ENCODE results near the gene ZBTB6. TPM values are rescaled to one million over a fixed set of nuclear protein-coding genes. Genes with fewer than 3 reads are reported as not detected.

The ZBTB6 gene
- total RNA-seq, 6 donors from 2014 or later, result 2.7 to 10.9 (median 7.1) TPM

GRCh38 chr9:122939601-122940000 lies 26.5 kb upstream of the ZBTB6 start:
- DNase-seq (no peak), ATAC-seq (ENCODE audit: low FRiP score in 2 of 2) (no peak)
- peaks cover 11 to 25% (median 19%) of the 10 kb centered on the region in 4 donors for H3K4me1 ChIP-seq
- TF ChIP-seq POLR2A (IDR thresholded peaks at IDR 0.05) (no peak), EP300 (IDR thresholded peaks at IDR 0.05) (no peak), POLR2AphosphoS5 (IDR thresholded peaks at IDR 0.05) (no peak), CTCF (IDR thresholded peaks at IDR 0.05) (no peak)
- no peak overlapping the region for H3K27ac ChIP-seq
- WGBS, 2 donors, result 81 to 86% methylated on average over 4 of the region's 4 CpGs
- H3K27me3 ChIP-seq, result no peaks in the 10 kb centered on the region
- no peaks in the 10 kb centered on the region for H3K9me3 ChIP-seq
- peaks cover 0 to 33% (median 5%) of the 10 kb centered on the region in 4 donors for H3K36me3 ChIP-seq
- H3K4me3 ChIP-seq, result no peak overlapping the region

GRCh38 chr9:122936883-122937282 lies 23.8 kb upstream of the ZBTB6 start:
- 76 to 82% methylated on average over 1 of the region's 1 CpG for WGBS, 2 donors
- peaks cover 19 to 35% (median 26%) of the 10 kb centered on the region in 4 donors for H3K4me1 ChIP-seq
- ATAC-seq (ENCODE audit: low FRiP score in 2 of 2), result no peak
- TF ChIP-seq CTCF (IDR thresholded peaks at IDR 0.05), result no peak
- TF ChIP-seq EP300 (IDR thresholded peaks at IDR 0.05), result no peak
- no peak for TF ChIP-seq POLR2AphosphoS5 (IDR thresholded peaks at IDR 0.05)
- TF ChIP-seq POLR2A (IDR thresholded peaks at IDR 0.05), result no peak
- no peak overlapping the region for H3K4me3 ChIP-seq
- no peaks in the 10 kb centered on the region for H3K27me3 ChIP-seq
- H3K36me3 ChIP-seq, result peaks cover 0 to 33% (median 5%) of the 10 kb centered on the region in 4 donors
- no peak overlapping the region for H3K27ac ChIP-seq
- H3K9me3 ChIP-seq, result no peaks in the 10 kb centered on the region
- DNase-seq, result no peak

GRCh38 chr9:122936464-122936863 lies 23.3 kb upstream of the ZBTB6 start:
- Histone ChIP-seq H3K27me3 (no peaks in the 10 kb centered on the region), H3K27ac (no peak overlapping the region), H3K9me3 (no peaks in the 10 kb centered on the region), H3K4me3 (no peak overlapping the region), H3K36me3 (peaks cover 0 to 33% (median 5%) of the 10 kb centered on the region in 4 donors), H3K4me1 (peaks cover 17 to 31% (median 23%) of the 10 kb centered on the region in 4 donors)
- TF ChIP-seq EP300 (IDR thresholded peaks at IDR 0.05) (no peak), CTCF (IDR thresholded peaks at IDR 0.05) (no peak), POLR2A (IDR thresholded peaks at IDR 0.05) (no peak), POLR2AphosphoS5 (IDR thresholded peaks at IDR 0.05) (no peak)
- ATAC-seq (ENCODE audit: low FRiP score in 2 of 2) (no peak), DNase-seq (no peak)
- WGBS, 2 donors, result 97 to 100% methylated on average over 5 of the region's 5 CpGs

GRCh38 chr9:122931226-122932121 lies 18.4 kb upstream of the ZBTB6 start, which contains the start of gene ZBTB26:
TSS of gene ZBTB26 (minus strand) at chr9:122931512. CDS start at chr9:122919934, 11,578 bp downstream.
- Histone ChIP-seq H3K27me3 (no peaks in the 10 kb centered on the region), H3K36me3 (peaks cover 0 to 12% (median under 1%) of the 10 kb centered on the region in 4 donors), H3K4me3 (peak within 1 kb of the TSS; percentile 73 to 93 (median 83)), H3K27ac (peak within 1 kb of the TSS; percentile 74 to 89 (median 86)), H3K9me3 (no peaks in the 10 kb centered on the region), H3K4me1 (peaks cover 29 to 35% (median 31%) of the 10 kb centered on the region in 4 donors)
- 1% methylated on average over 16 to 43 of the region's 51 CpGs for WGBS, 2 donors
- ATAC-seq (ENCODE audit: low FRiP score in 2 of 2), result peak; percentile 99 to 100
- DNase-seq, result peak; percentile 94 to 98
- TF ChIP-seq EP300 (IDR thresholded peaks at IDR 0.05) (no peak), POLR2AphosphoS5 (IDR thresholded peaks at IDR 0.05) (peak; percentile 65 to 80), POLR2A (IDR thresholded peaks at IDR 0.05) (peak in 2 of 4 donors; percentile 38 to 74), CTCF (IDR thresholded peaks at IDR 0.05) (no peak)
